Natural killer cell treated with Interleukin-12 subunit alpha and Interleukin-12 subunit beta and Interleukin-15 and Interleukin-18, amount 100 ng/mL, for 72 hours (primary cell): Measurements from ENCODE around the gene MARK4. TPM values are rescaled to one million over a fixed set of nuclear protein-coding genes. Genes with fewer than 3 reads are reported as not detected.
A peak's percentile ranks its signal among the peaks of the same experiment; 100 is the strongest.
"Not testable (repeated sequence)": the region's sequence is repeated elsewhere in the genome, so short reads cannot be mapped to it uniquely, and the experiment has no call there.

Source experiments
- ATAC-seq, 2 donors: fragments of 150-1000 bp; cut with Tn5 transposase in 1 of 2; sonication (Bioruptor Pico), chemical (Tn5 transposase) in 1 of 2; 2 replicates each; pipeline ENCODE4 v1.10.0; 2021
- DNase-seq: peaks from one replicate; pipeline ENCODE4 v3.0.0; 2022; ENCODE audit warnings: low spot score
- H3K27ac Mint-ChIP-seq, 2 donors: 1 replicate in 1 of 2; 2 replicates in 1 of 2; pipeline ENCODE4 v1.8.0; 2022; ENCODE audit warnings: mixed read lengths in 2 of 2, mild to moderate bottlenecking in 1 of 2, moderate library complexity in 1 of 2
- H3K27me3 Mint-ChIP-seq, 2 donors: 1 replicate in 1 of 2; 2 replicates in 1 of 2; pipeline ENCODE4 v1.8.0; 2022; ENCODE audit warnings: mixed read lengths in 2 of 2
- H3K36me3 Mint-ChIP-seq: one replicate; pipeline ENCODE4 v1.8.0; 2022; ENCODE audit warnings: mixed read lengths
- H3K4me1 Mint-ChIP-seq, 2 donors: 1 replicate in 1 of 2; 2 replicates in 1 of 2; pipeline ENCODE4 v1.8.0; 2022; ENCODE audit warnings: low read depth in 2 of 2, mixed read lengths in 2 of 2, mild to moderate bottlenecking in 1 of 2
- H3K4me3 Mint-ChIP-seq: one replicate; pipeline ENCODE4 v1.8.0; 2022; ENCODE audit warnings: mixed read lengths
- H3K9me3 Mint-ChIP-seq: 2 replicates; pipeline ENCODE4 v1.8.0; 2022; ENCODE audit warnings: mixed read lengths
- total RNA-seq, 2 donors: library from RNA; stranded (reverse); gene quantifications; one replicate each; pipeline ENCODE4 v1.2.3, GENCODE V29; 2022

MARK4 gene
- total RNA-seq, 2 donors from 2014 or later: 31.4 to 42.5 TPM

GRCh38 chr19:45334881-45335280 is 83.8 kb downstream of the MARK4 start:
- not testable (repeated sequence) for H3K4me3 Mint-ChIP-seq, H3K36me3 Mint-ChIP-seq, ATAC-seq, DNase-seq, H3K9me3 Mint-ChIP-seq, H3K4me1 Mint-ChIP-seq, H3K27ac Mint-ChIP-seq, H3K27me3 Mint-ChIP-seq

GRCh38 chr19:45336696-45337251 is 85.7 kb downstream of the MARK4 start:
- Mint-ChIP-seq H3K27ac (no peak overlapping the region), H3K27me3 (peaks cover 8 to 11% of the 10 kb centered on the region in 2 donors), H3K9me3 (no peaks in the 10 kb centered on the region), H3K4me3 (no peak overlapping the region), H3K4me1 (peaks cover 5 to 7% of the 10 kb centered on the region in 2 donors), H3K36me3 (no peaks in the 10 kb centered on the region)
- DNase-seq (no peak), ATAC-seq (no peak)

- DNase-seq: no peak
- H3K9me3 Mint-ChIP-seq: no peaks in the 10 kb centered on the region
- H3K36me3 Mint-ChIP-seq: no peaks in the 10 kb centered on the region
- no peak overlapping the region for H3K27ac Mint-ChIP-seq
- H3K4me1 Mint-ChIP-seq: peaks cover 5 to 7% of the 10 kb centered on the region in 2 donors
- ATAC-seq: no peak
- peaks cover 8 to 11% of the 10 kb centered on the region in 2 donors for H3K27me3 Mint-ChIP-seq
- peak overlapping the region; percentile 75 for H3K4me3 Mint-ChIP-seq
Observed at GRCh38 chr19:45339629-45340028, 88.6 kb downstream of the MARK4 start.

- H3K27me3 Mint-ChIP-seq: peaks cover 8 to 14% of the 10 kb centered on the region in 2 donors
Observed at GRCh38 chr19:45340232-45340898, 89.3 kb downstream of the MARK4 start, which contains the start of gene KLC3. Gene KLC3, plus strand, starts transcription at chr19:45340750. Its CDS starts 4,792 bp downstream, at chr19:45345542.

GRCh38 chr19:45340899-45341453 is 89.9 kb downstream of the MARK4 start:
- Mint-ChIP-seq H3K36me3 (no peaks in the 10 kb centered on the region), H3K27ac (no peak overlapping the region), H3K4me3 (no peak overlapping the region), H3K27me3 (peaks cover 8 to 15% of the 10 kb centered on the region in 2 donors), H3K4me1 (peaks cover 5 to 7% of the 10 kb centered on the region in 2 donors), H3K9me3 (no peaks in the 10 kb centered on the region)
- no peak for ATAC-seq
- DNase-seq: no peak

More at GRCh38 chr19:45340232-45340898, 89.3 kb downstream of the MARK4 start, which contains the start of gene KLC3:
- Mint-ChIP-seq H3K4me3 (peak within 1 kb of the TSS; percentile 75), H3K4me1 (peaks cover 5 to 7% of the 10 kb centered on the region in 2 donors), H3K27ac (no peak within 1 kb of the TSS), H3K9me3 (no peaks in the 10 kb centered on the region), H3K36me3 (no peaks in the 10 kb centered on the region)
- ATAC-seq (peak in 1 of 2 donors; percentile 56), DNase-seq (no peak)

GRCh38 chr19:45342911-45343310 is 91.8 kb downstream of the MARK4 start:
- ATAC-seq: no peak

GRCh38 chr19:45344621-45345505 is 93.8 kb downstream of the MARK4 start:
- no peaks in the 10 kb centered on the region for H3K9me3 Mint-ChIP-seq
- peaks cover 0 to 3% of the 10 kb centered on the region in 2 donors for H3K4me1 Mint-ChIP-seq
- ATAC-seq (no peak), DNase-seq (no peak)
- H3K4me3 Mint-ChIP-seq: no peak overlapping the region
- no peaks in the 10 kb centered on the region for H3K36me3 Mint-ChIP-seq
- H3K27me3 Mint-ChIP-seq: peaks cover 6 to 10% of the 10 kb centered on the region in 2 donors
- H3K27ac Mint-ChIP-seq: no peak overlapping the region

More at GRCh38 chr19:45342911-45343310, 91.8 kb downstream of the MARK4 start:
- DNase-seq: no peak
- no peak overlapping the region for H3K27ac Mint-ChIP-seq
- H3K4me1 Mint-ChIP-seq: peaks cover 5 to 7% of the 10 kb centered on the region in 2 donors
- H3K4me3 Mint-ChIP-seq: no peak overlapping the region
- H3K36me3 Mint-ChIP-seq: no peaks in the 10 kb centered on the region
- no peaks in the 10 kb centered on the region for H3K9me3 Mint-ChIP-seq
- H3K27me3 Mint-ChIP-seq: peaks cover 8 to 17% of the 10 kb centered on the region in 2 donors

GRCh38 chr19:45345506-45345860 is 94.4 kb downstream of the MARK4 start:
- H3K4me3 Mint-ChIP-seq: no peak overlapping the region
- ATAC-seq: no peak
- no peaks in the 10 kb centered on the region for H3K9me3 Mint-ChIP-seq
- no peak for DNase-seq
- H3K36me3 Mint-ChIP-seq: no peaks in the 10 kb centered on the region
- H3K4me1 Mint-ChIP-seq: no peaks in the 10 kb centered on the region
- peaks cover 0 to 6% of the 10 kb centered on the region in 2 donors for H3K27me3 Mint-ChIP-seq
- no peak overlapping the region for H3K27ac Mint-ChIP-seq

- peaks cover 0 to 6% of the 10 kb centered on the region in 2 donors for H3K27me3 Mint-ChIP-seq
- no peak for DNase-seq
- H3K36me3 Mint-ChIP-seq: no peaks in the 10 kb centered on the region
- H3K4me1 Mint-ChIP-seq: no peaks in the 10 kb centered on the region
- ATAC-seq: no peak
- H3K4me3 Mint-ChIP-seq: no peak overlapping the region
- H3K9me3 Mint-ChIP-seq: no peaks in the 10 kb centered on the region
- H3K27ac Mint-ChIP-seq: no peak overlapping the region
Observed at GRCh38 chr19:45346449-45346848, 95.4 kb downstream of the MARK4 start.

GRCh38 chr19:45347570-45348366 is 96.7 kb downstream of the MARK4 start:
- ATAC-seq: no peak
- Mint-ChIP-seq H3K4me1 (no peaks in the 10 kb centered on the region), H3K27ac (no peak overlapping the region), H3K9me3 (no peaks in the 10 kb centered on the region), H3K4me3 (no peak overlapping the region), H3K36me3 (no peaks in the 10 kb centered on the region), H3K27me3 (peaks cover 0 to 6% of the 10 kb centered on the region in 2 donors)
- DNase-seq: no peak

GRCh38 chr19:45348367-45349125 is 97.5 kb downstream of the MARK4 start:
- H3K27ac Mint-ChIP-seq: no peak overlapping the region
- H3K27me3 Mint-ChIP-seq: peaks cover 0 to 6% of the 10 kb centered on the region in 2 donors
- no peak overlapping the region for H3K4me3 Mint-ChIP-seq
- no peak for ATAC-seq
- H3K9me3 Mint-ChIP-seq: no peaks in the 10 kb centered on the region
- DNase-seq: no peak
- H3K36me3 Mint-ChIP-seq: no peaks in the 10 kb centered on the region
- H3K4me1 Mint-ChIP-seq: peaks cover 0 to 3% of the 10 kb centered on the region in 2 donors

GRCh38 chr19:45349126-45349415 is 98.0 kb downstream of the MARK4 start:
- no peak overlapping the region for H3K4me3 Mint-ChIP-seq
- no peak overlapping the region for H3K27ac Mint-ChIP-seq
- no peak for DNase-seq
- ATAC-seq: no peak
- no peaks in the 10 kb centered on the region for H3K9me3 Mint-ChIP-seq
- H3K4me1 Mint-ChIP-seq: peaks cover 0 to 3% of the 10 kb centered on the region in 2 donors
- peaks cover 0 to 6% of the 10 kb centered on the region in 2 donors for H3K27me3 Mint-ChIP-seq
- H3K36me3 Mint-ChIP-seq: no peaks in the 10 kb centered on the region
